Endothelial cell of umbilical vein (primary cell): ENCODE results near the gene CDH23. TPM values are rescaled to one million over a fixed set of nuclear protein-coding genes. Genes with fewer than 3 reads are reported as not detected.

Experiments
- BruUV-seq: library from RNA; stranded (reverse); fragments of 400-500 nt; replicated peaks from 2 replicates; lab custom pipeline; 2021; lab: Mats Ljungman, UMichigan
- CTCF ChIA-PET: fragments of 300-600, 350-600 bp; sonication (Branson Sonifier 250); formaldehyde crosslinking; loops from one replicate; lab custom pipeline; 2021; ENCODE audit warnings: antibody characterized with exemption, inconsistent platforms; lab: Charles Lee
- POLR2A ChIA-PET: fragments of 300-600, 350-600 bp; sonication (Branson Sonifier 250); formaldehyde crosslinking; loops from one replicate; lab custom pipeline; 2021; ENCODE audit warnings: antibody characterized with exemption, inconsistent platforms; lab: Charles Lee
- DNase-seq: peaks from one replicate; pipeline ENCODE4 v3.0.0-alpha.2; 2011; ENCODE audit warnings: low read depth, low spot score
- FAIRE-seq: peaks from 2 replicates; lab custom pipeline; 2011; peaks lifted over from hg19 to GRCh38; lab: Jason Lieb, UNC
- H2AFZ ChIP-seq: 2 replicates; pipeline ENCODE4 v1.6.0; 2012; ENCODE audit warnings: low read depth, low read length, control low read depth, inconsistent platforms
- H3K27ac ChIP-seq: 2 replicates; pipeline ENCODE4 v1.5.1; 2011; ENCODE audit warnings: low read depth, mild to moderate bottlenecking, control low read depth, low read length, moderate library complexity; ENCODE audit not compliant: insufficient read depth
- H3K27me3 ChIP-seq, 2 experiments: 2 replicates each; pipeline versions ENCODE4 v1.6.0 to v1.6.1; 2011; ENCODE audit warnings: low read length in 2 of 2, mixed read lengths in 1 of 2; ENCODE audit not compliant: control insufficient read depth in 2 of 2, insufficient read depth in 2 of 2
- H3K36me3 ChIP-seq, 2 experiments: 2 replicates in 1 of 2; 3 replicates in 1 of 2; pipeline ENCODE4 v1.5.1; 2011; ENCODE audit warnings: low read length in 2 of 2, mild to moderate bottlenecking in 1 of 2, moderate library complexity in 1 of 2; ENCODE audit not compliant: control insufficient read depth in 2 of 2, insufficient read depth in 2 of 2; ENCODE audit errors: extremely low read depth in 1 of 2
- H3K4me1 ChIP-seq: 3 replicates; pipeline ENCODE4 v1.5.1; 2011; ENCODE audit warnings: mild to moderate bottlenecking, low read length; ENCODE audit not compliant: control insufficient read depth, insufficient read depth; ENCODE audit errors: extremely low read depth
- H3K4me2 ChIP-seq: 2 replicates; pipeline ENCODE4 v1.6.1; 2011; ENCODE audit warnings: low read length, control low read depth, mixed read lengths; ENCODE audit not compliant: insufficient read depth
- H3K4me3 ChIP-seq, 3 experiments: fragments of 200-600 bp in 1 of 3; sonication (generic), shearing (Covaris generic) in 1 of 3; replicated peaks in 1 of 3; 2 replicates each; pipeline ENCODE4 v1.5.1; 2011 to 2016; ENCODE audit warnings: control low read depth in 3 of 3, low read length in 3 of 3, mild to moderate bottlenecking in 2 of 3, inconsistent platforms in 1 of 3, low read depth in 1 of 3, moderate library complexity in 1 of 3; ENCODE audit not compliant: insufficient read depth in 1 of 3
- H3K79me2 ChIP-seq: 2 replicates; pipeline ENCODE4 v1.6.0; 2012; ENCODE audit warnings: low read length, inconsistent platforms; ENCODE audit not compliant: control insufficient read depth, insufficient read depth
- H3K9ac ChIP-seq: replicated peaks from 2 replicates; pipeline ENCODE3; 2011; ENCODE audit warnings: low read length, control low read depth; ENCODE audit not compliant: insufficient read depth; ENCODE audit errors: extremely low read depth
- H3K9me1 ChIP-seq: replicated peaks from 3 replicates; pipeline ENCODE4 v1.6.0; 2011; ENCODE audit warnings: mild to moderate bottlenecking, low read length; ENCODE audit not compliant: control insufficient read depth, insufficient read depth; ENCODE audit errors: extremely low read depth
- H3K9me3 ChIP-seq: replicated peaks from 2 replicates; pipeline ENCODE4 v1.5.1; 2012; ENCODE audit warnings: low read length, inconsistent platforms; ENCODE audit not compliant: control insufficient read depth, insufficient read depth
- H4K20me1 ChIP-seq: replicated peaks from 2 replicates; pipeline ENCODE3; 2011; ENCODE audit warnings: mild to moderate bottlenecking, low read length; ENCODE audit not compliant: control insufficient read depth, insufficient read depth; ENCODE audit errors: extremely low read depth
- EZH2 ChIP-seq: IDR thresholded peaks from 2 replicates; pipeline ENCODE4 v1.6.1; 2012; ENCODE audit warnings: borderline replicate concordance, low read depth, mild to moderate bottlenecking, moderate library complexity, low read length, inconsistent platforms; ENCODE audit not compliant: severe bottlenecking
- FOS ChIP-seq: IDR thresholded peaks from 2 replicates; pipeline ENCODE4 v1.6.1; 2011; ENCODE audit warnings: mild to moderate bottlenecking, low read length, moderate library complexity, borderline replicate concordance; ENCODE audit not compliant: insufficient read depth
- GATA2 ChIP-seq: IDR thresholded peaks from 2 replicates; pipeline ENCODE4 v1.7.0; 2011; ENCODE audit warnings: low read depth, mild to moderate bottlenecking, moderate library complexity, mixed read lengths, low read length; ENCODE audit not compliant: insufficient read length, insufficient read depth
- JUN ChIP-seq: IDR thresholded peaks from 2 replicates; pipeline ENCODE4 v1.6.1; 2011; ENCODE audit warnings: borderline replicate concordance, low read depth; ENCODE audit not compliant: insufficient read length, insufficient read depth
- MYC ChIP-seq: IDR thresholded peaks from one replicate; pipeline ENCODE4 v1.6.1; 2011; ENCODE audit warnings: mild to moderate bottlenecking, low read depth, low read length
- POLR2A ChIP-seq: IDR thresholded peaks from 2 replicates; pipeline ENCODE4 v1.6.1; 2012; ENCODE audit warnings: low read depth, mild to moderate bottlenecking, control low read depth, low read length
- POLR2AphosphoS5 ChIP-seq: IDR thresholded peaks from 2 replicates; pipeline ENCODE4 v1.6.1; 2012; ENCODE audit warnings: low read depth, mild to moderate bottlenecking, control low read depth, low read length, moderate library complexity; ENCODE audit not compliant: insufficient read depth
- dilution Hi-C: fragments of 300-500 bp; cut with MboI; formaldehyde crosslinking; loops from one replicate; pipeline ENCODE4 v1.15.0; 2019; ENCODE audit warnings: low sequenced_read_pairs; ENCODE audit not compliant: extremely low pct_ligation_motif_present
- intact Hi-C: fragments of 100-400 bp; cut with micrococcal nuclease; formaldehyde crosslinking; loops from one replicate; pipeline ENCODE4 v1.10.0; 2022
- polyA plus RNA-seq, 4 experiments: library from polyadenylated mRNA; depleted of rRNA in 3 of 4; stranded (reverse) in 3 of 4; unstranded in 1 of 4; fragments of >200 nt; gene quantifications; 2 replicates each; pipeline versions ENCODE4 v1.2.1 to v1.2.3, GENCODE V29; 2011 to 2012; ENCODE audit warnings: missing spikeins in 1 of 4
- total RNA-seq: library from RNA; stranded (reverse); gene quantifications from 2 replicates; pipeline ENCODE4 v1.2.3, GENCODE V29; 2021
- TF ChIP-seq, protein P1 (sequence below), 2 donors: IDR thresholded peaks; 1 replicate in 1 of 2; 2 replicates in 1 of 2; pipeline ENCODE4 v1.5.1; 2011; ENCODE audit warnings: low read length in 2 of 2, mild to moderate bottlenecking in 2 of 2, moderate library complexity in 2 of 2, control low read depth in 1 of 2, inconsistent platforms in 1 of 2, low read depth in 1 of 2; ENCODE audit not compliant: insufficient read depth in 1 of 2; ENCODE audit errors: extremely low read depth in 1 of 2
- TF ChIP-seq, protein P2 (sequence below): IDR thresholded peaks from 2 replicates; pipeline ENCODE4 v1.6.1; 2011; ENCODE audit not compliant: insufficient read depth, insufficient read length

CDH23 gene
- total and polyA plus RNA-seq, 2 donors (not counting 3 experiments of a cell fraction or from before 2014, with no cell fraction given) = not detected

DNA sequence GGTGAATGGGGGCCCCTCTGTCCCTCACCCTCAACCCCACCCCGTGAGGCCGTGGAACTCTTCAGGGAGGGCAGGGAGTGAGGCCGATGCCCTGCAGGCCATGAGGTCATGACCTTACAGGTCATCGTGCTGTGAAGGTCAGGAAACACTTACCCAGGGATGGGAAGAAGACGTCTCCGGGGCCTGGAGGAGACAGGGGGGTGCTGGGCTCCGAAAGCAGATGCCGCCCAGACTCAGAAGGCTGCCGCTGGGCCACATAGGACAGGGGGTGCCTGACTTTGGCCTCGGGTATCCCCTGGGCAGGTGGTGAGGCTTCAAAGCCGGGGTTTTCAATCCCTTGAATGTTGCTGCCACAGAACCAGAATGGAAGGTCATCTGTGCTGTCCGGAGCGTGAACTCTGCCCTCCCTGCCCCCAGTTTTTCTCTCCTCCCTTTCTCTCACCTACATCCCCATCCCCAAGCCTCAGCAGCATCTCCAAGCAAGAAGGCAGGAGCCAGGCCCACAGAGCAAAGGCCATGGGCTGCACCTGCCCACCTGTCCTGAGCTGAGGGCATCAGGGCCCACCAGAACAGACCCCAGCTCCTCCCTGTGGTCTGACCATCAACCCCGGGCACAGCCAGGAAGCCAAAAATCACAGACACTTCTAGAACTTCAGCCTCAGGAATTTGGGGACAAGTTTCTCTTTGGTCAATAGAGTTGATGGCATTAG, 354.9 kb downstream of the CDH23 start:
- Histone ChIP-seq H3K4me1 (peaks cover 10% of the 10 kb centered on the region), H3K79me2 (no peaks in the 10 kb centered on the region), H3K9ac (no peak overlapping the region), H4K20me1 (no peaks in the 10 kb centered on the region), H3K9me3 (no peaks in the 10 kb centered on the region), H3K27ac (no peak overlapping the region), H3K4me2 (no peak overlapping the region), H3K9me1 (no peaks in the 10 kb centered on the region), H3K4me3 (no peak overlapping the region), H2AFZ (no peak overlapping the region), H3K36me3 (no peaks in the 10 kb centered on the region), H3K27me3 (peaks cover 6 to 9% of the 10 kb centered on the region in 2 experiments)
- ChIA-PET POLR2A (no interaction called here), CTCF (interaction anchor here (0.9 to 1.7 kb wide), 5 partner anchors 11 to 60 kb away, joined by 3 to 7 read pairs (median 4); no protein-coding TSS in a partner anchor)
- intact Hi-C loops (no loop called here), dilution Hi-C loops (no loop called here)
- TF ChIP-seq EZH2 = no peak
- BruUV-seq = no TSS peak
- no peak for FAIRE-seq
- no peak for DNase-seq

DNA sequence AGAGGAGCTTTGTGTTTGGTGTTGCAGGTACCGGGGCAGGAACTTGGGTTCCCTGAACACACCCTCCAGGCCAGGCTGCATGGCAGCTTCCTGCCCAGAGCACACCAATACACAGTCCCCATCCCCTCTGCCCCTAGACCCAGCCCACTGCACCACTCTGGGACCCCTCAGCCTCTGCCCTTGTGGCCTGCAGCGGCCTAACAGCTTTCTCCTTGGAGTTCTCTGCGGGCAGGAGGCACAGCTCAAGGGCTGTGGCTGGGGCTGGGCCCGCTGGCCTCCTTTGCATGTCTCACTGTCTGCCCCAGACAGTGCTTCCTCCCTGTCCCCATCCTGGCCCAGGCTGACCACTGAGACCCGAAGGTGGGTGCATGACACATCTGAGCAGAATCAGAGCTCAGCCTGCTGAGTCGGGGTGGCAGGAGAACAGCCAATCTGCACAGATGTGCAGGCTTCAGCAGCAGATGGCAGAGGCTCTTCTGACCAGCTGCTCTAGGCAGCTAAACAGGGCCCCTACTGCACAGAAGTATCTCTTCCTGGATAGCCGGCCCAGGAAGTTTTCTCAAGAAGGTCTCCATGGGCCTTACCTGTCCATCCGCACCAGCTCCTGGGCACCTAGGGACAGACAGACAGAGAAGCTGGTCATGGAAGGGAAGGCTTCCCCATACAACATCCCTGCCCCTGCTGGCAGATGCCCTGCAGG, 355.8 kb downstream of the CDH23 start:
- H3K9ac ChIP-seq = no peak overlapping the region
- ChIA-PET POLR2A (no interaction called here), CTCF (interaction anchor here (0.9 to 1.7 kb wide), 5 partner anchors 11 to 59 kb away, joined by 3 to 7 read pairs (median 4); no protein-coding TSS in a partner anchor)
- intact Hi-C loops (no loop called here), dilution Hi-C loops (no loop called here)
- H3K27ac ChIP-seq = no peak overlapping the region
- no peak overlapping the region for H3K4me2 ChIP-seq
- BruUV-seq = no TSS peak
- peaks cover 9% of the 10 kb centered on the region for H3K4me1 ChIP-seq
- no peak for TF ChIP-seq JUN
- no peak for TF ChIP-seq POLR2AphosphoS5
- TF ChIP-seq GATA2 = no peak
- TF ChIP-seq, protein P1, sequence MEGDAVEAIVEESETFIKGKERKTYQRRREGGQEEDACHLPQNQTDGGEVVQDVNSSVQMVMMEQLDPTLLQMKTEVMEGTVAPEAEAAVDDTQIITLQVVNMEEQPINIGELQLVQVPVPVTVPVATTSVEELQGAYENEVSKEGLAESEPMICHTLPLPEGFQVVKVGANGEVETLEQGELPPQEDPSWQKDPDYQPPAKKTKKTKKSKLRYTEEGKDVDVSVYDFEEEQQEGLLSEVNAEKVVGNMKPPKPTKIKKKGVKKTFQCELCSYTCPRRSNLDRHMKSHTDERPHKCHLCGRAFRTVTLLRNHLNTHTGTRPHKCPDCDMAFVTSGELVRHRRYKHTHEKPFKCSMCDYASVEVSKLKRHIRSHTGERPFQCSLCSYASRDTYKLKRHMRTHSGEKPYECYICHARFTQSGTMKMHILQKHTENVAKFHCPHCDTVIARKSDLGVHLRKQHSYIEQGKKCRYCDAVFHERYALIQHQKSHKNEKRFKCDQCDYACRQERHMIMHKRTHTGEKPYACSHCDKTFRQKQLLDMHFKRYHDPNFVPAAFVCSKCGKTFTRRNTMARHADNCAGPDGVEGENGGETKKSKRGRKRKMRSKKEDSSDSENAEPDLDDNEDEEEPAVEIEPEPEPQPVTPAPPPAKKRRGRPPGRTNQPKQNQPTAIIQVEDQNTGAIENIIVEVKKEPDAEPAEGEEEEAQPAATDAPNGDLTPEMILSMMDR (IDR thresholded peaks at IDR 0.05; ENCODE audit: extremely low read depth in 1 of 2, insufficient read depth in 1 of 2, low read depth in 1 of 2, low read length in 2 of 2) = no peak
- TF ChIP-seq POLR2A = no peak
- no peak for TF ChIP-seq FOS
- TF ChIP-seq EZH2 = no peak
- no peak for TF ChIP-seq MYC
- TF ChIP-seq, protein P2, sequence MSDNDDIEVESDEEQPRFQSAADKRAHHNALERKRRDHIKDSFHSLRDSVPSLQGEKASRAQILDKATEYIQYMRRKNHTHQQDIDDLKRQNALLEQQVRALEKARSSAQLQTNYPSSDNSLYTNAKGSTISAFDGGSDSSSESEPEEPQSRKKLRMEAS = no peak
- no peaks in the 10 kb centered on the region for H3K9me3 ChIP-seq
- no peaks in the 10 kb centered on the region for H4K20me1 ChIP-seq
- DNase-seq = no peak
- no peak overlapping the region for H3K4me3 ChIP-seq
- FAIRE-seq = no peak
- H3K27me3 ChIP-seq = peaks cover 6 to 9% of the 10 kb centered on the region in 2 experiments
- no peaks in the 10 kb centered on the region for H3K79me2 ChIP-seq
- no peaks in the 10 kb centered on the region for H3K36me3 ChIP-seq
- no peaks in the 10 kb centered on the region for H3K9me1 ChIP-seq
- H2AFZ ChIP-seq = no peak overlapping the region
